Glomerular visceral epithelial cell (primary cell): ENCODE data around the gene SCNN1A.

Experiments used
- DNase-seq: peaks from one replicate; pipeline ENCODE4 v3.0.0-alpha.2; 2016; ENCODE audit errors: extremely low spot score

Gene SCNN1A

GRCh38 chr12:6375269-6376078 is at the start of gene SCNN1A:
SCNN1A (minus strand) TSS chr12:6375563; CDS start chr12:6374783, 780 bp downstream.
- no peak for DNase-seq

DNA sequence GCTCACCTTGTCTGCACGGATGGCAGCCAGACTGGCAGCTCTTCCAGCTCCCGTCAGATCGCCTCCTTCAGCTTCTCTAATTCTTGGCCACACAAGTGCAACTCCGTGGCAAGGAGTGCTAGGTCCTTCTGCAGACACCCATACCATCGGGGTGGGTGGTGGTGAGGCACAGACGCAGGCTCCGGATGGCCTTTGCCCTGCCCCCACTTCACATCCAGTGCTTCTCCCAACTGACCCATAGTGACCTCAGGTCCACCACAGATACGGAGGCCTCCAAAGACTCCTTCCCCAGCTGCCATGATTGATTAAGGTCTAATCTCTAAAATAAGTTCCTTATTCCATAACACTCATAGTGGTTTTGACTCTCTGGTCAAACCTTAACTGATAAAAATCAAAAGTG is 49.5 kb upstream of the SCNN1A start:
- no peak for DNase-seq

DNA sequence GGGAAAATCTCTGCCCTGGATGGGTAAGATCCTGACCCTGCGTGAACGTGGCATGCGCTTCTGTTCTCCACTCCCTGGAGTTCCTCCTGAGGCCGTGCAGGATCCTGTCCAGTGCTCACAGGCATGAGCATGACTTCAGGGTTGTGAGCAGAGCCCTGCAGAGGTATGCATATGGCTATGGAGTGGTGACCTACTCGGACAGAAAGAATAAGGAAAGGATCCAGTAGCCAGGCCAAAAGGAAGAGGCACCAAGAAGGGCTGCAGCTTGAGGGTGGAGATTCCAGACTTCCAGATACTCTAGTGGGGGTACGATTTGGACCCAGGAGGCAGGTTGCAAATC is 48.6 kb upstream of the SCNN1A start:
- no peak for DNase-seq

GRCh38 chr12:6423267-6424007 is 48.1 kb upstream of the SCNN1A start:
- peak; percentile 88 for DNase-seq

DNA sequence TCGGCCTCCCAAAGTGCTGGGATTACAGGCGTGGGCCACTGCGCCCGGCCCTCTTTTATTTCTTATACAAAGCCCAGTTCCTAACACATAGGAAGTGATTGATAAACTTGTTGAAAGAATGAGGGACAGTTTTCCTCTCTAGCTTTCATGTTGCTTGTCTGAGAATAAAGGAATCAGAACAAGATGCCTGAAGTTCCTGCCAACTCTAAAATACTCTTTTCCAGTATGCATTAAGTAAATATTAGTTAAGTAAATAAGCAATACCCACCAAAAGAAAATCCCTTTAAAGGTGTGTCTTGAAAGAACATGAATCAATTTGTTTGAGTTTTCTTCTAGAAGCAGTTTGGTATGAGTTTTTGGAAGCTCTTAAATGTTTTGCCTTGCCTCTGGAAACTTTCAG is 45.0 kb upstream of the SCNN1A start:
- no peak for DNase-seq

DNA sequence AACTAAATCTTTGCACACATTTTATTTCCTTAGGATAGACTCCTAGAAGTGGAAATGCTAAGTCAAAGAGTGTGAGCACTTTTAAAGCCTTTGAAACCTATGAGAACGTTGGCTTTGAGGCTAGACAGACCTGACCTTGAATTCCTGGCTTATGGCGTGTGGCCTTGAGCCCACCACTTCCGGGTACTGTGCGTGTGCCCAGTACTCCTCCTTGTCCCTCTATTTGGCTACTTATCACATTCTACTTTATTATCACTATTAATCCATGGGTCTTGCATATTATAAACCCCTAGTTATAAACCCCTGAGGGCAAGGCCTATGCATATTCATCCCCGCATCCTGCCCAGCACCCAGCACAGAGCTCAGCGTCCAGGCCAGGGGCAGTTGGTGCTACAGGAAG is 43.4 kb upstream of the SCNN1A start:
- no peak for DNase-seq

DNA sequence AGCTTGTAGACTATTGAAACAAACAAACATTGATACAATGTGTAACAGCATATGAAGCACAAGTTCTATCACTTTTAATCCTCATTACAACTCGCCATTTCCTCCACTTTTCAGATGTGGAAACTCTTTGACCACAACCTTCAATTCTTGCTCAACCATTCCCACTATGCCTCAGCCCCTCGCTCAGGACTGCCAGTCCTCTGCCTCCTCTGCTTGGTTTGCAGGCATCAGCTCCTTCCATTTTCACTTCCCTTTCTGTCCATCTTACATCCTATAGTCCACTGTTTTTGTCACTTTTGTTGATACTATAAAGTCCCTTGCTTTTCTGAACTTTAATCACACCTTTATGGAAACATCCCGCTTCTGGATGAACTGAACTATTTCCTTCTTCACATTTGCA is 41.2 kb upstream of the SCNN1A start:
- no peak for DNase-seq

GRCh38 chr12:6407236-6407954 is 32.0 kb upstream of the SCNN1A start:
- no peak for DNase-seq

DNA sequence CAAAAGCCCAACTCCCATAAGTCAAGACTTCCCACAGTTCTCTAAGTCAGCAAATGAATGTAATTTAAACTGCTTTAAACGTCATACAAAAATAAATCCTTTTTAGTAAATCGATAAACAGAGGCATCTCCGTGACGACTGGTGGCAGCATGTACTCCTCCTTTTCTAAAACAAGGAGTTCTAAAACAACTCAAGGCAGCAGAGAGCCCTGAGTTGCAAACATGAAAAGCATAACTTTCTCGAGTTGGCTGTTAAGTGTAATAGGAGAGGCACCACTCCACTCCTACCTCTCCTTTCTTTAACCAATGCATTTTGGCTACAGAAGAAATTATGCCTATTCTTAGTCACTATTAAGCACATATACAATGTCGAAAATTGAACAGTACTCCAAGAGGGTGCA is 30.6 kb upstream of the SCNN1A start:
- DNase-seq = no peak

- no peak for DNase-seq
Observed at GRCh38 chr12:6404390-6404789, 29.0 kb upstream of the SCNN1A start.

GRCh38 chr12:6399884-6400644 is 24.7 kb upstream of the SCNN1A start:
- DNase-seq = no peak

GRCh38 chr12:6396031-6396430 is 20.7 kb upstream of the SCNN1A start:
- DNase-seq = no peak

- DNase-seq = no peak
Observed at GRCh38 chr12:6394398-6394797, 19.0 kb upstream of the SCNN1A start.

DNA sequence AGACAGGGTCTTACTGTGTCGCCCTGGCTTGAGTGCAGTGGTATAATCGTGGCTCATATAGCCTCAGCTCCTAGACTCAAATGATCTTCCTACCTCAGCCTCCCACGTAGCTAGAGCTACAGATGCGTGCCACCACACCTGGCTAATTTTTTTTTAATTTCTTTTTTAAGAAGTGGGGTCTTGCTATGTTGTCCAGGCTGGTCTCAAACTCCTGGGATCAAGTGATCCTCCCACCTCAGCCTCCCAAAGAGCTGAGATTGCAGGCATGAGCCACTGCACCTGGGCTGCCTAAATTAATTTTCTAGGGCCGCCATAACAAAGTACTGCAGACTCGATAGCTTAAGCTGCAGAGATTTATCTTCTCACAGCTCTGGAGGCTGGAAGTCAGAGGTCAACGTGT is 17.7 kb upstream of the SCNN1A start:
- no peak for DNase-seq

DNA sequence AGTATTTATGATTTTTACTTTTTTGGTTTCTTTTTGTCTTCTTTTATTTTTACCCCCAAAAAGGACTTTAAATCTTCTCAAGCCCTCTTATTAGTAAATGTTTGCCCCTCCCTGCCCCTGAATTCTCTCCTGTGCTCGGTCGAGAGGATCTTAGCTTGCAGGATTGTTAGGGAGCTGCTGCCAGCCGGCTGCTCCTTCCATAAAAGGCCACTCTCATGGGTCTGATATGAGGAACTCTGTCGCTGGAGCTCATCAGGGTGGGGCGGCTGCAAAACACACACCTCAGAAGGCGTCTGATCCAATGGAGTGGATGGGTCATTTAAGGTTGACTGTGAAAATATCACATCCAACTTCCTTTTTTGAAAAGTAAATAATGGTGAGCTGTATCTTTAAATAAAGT is 17.1 kb upstream of the SCNN1A start:
- no peak for DNase-seq

- DNase-seq = no peak
Observed at GRCh38 chr12:6391013-6391412, 15.7 kb upstream of the SCNN1A start.

GRCh38 chr12:6390084-6390799 is 14.9 kb upstream of the SCNN1A start:
- no peak for DNase-seq

DNA sequence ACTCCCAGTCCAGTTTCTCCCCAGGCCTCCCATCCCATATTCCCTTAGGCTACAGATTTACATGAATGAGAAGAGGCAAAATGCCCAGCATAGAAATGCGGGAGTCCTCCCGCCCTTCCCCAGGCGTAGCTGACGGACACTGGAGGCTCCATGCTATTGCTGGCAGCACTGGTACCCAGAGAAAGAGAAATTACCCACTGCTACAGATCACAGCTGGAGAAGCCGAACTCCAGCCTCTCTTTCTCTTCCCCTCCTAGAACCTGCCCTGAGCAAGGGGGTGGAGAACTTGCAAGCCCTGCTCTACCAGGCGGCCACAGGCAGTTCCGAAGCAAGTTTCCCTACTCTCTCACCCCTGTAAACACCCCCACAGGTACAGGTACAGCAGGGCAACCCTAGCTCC is 12.2 kb upstream of the SCNN1A start:
- DNase-seq = no peak

- DNase-seq = no peak
Observed at GRCh38 chr12:6386491-6386890, 11.1 kb upstream of the SCNN1A start.

DNA sequence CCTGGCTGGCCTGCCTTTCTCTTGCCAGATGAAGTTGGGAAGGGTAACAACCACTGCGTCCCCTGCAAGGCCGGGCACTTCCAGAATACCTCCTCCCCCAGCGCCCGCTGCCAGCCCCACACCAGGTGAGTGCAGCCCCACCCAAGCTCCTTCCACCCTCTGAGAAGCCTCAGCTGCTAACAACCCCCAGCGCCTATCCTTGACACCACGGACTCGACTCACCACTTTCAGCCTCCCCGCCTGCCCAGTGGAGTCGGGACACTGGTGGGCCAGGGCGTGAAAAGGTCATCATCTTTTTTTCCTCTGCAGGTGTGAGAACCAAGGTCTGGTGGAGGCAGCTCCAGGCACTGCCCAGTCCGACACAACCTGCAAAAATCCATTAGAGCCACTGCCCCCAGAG is 10.7 kb upstream of the SCNN1A start:
- no peak for DNase-seq
